ENCODE measurements around the gene DCAF6.

DCAF6 gene

DNA sequence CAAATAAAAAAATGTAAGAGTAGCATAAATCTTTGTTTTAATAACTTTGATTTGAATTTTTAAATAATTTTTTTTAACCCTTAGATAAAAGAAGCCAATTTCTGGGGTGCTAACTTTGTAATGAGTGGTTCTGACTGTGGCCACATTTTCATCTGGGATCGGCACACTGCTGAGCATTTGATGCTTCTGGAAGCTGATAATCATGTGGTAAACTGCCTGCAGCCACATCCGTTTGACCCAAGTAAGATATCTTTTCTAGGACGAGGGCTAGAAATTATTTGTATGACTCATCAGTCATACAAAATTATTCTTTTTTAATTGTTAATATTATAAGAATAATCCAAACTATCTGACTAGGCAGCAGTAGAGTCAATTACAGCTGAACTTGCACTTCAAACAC is 129.0 kb downstream of the DCAF6 start:
- Histone ChIP-seq H3K9me3 (no peaks in the 10 kb centered on the region), H3K4me2 (no peak overlapping the region), H3K36me3 (peaks cover 50% of the 10 kb centered on the region), H3K4me3 (no peak overlapping the region), H3K9ac (no peak overlapping the region), H3K27me3 (no peaks in the 10 kb centered on the region), H3K27ac (no peak overlapping the region), H4K20me1 (no peaks in the 10 kb centered on the region), H3K4me1 (no peaks in the 10 kb centered on the region)
- no peak for TF ChIP-seq Cebpa-rat (IDR thresholded peaks at IDR 0.05)

DNA sequence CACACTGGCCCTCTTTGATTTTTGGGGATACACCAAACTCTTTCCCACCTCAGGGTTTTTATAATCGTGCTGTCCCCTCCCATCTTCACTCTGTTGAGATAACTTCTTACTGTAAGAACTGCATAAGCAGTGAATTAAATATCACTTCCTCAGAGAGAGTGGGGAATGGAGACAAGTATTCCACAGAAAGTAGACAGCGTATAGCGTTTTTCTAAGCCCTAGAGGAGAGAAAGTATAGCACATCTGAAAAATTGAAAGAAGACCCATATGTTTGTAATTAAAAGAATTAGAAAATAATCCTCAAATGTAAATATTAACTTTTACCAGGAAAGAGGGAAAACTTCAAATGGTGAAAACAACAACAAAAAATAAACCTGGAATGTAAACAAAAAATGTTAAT is 132.9 kb downstream of the DCAF6 start:
- no peak overlapping the region for H3K4me2 ChIP-seq
- H3K27ac ChIP-seq, result no peak overlapping the region
- no peaks in the 10 kb centered on the region for H3K27me3 ChIP-seq
- H3K36me3 ChIP-seq, result peaks cover 81% of the 10 kb centered on the region
- no peaks in the 10 kb centered on the region for H3K4me1 ChIP-seq
- no peaks in the 10 kb centered on the region for H4K20me1 ChIP-seq
- H3K9me3 ChIP-seq, result no peaks in the 10 kb centered on the region
- no peak for TF ChIP-seq Cebpa-rat (IDR thresholded peaks at IDR 0.05)
- no peak overlapping the region for H3K4me3 ChIP-seq
- no peak overlapping the region for H3K9ac ChIP-seq

GRCh38 chr1:168079761-168080160 is 143.3 kb downstream of the DCAF6 start:
- no peaks in the 10 kb centered on the region for H3K9me3 ChIP-seq
- no peak overlapping the region for H3K4me3 ChIP-seq
- no peak overlapping the region for H3K4me2 ChIP-seq
- no peak overlapping the region for H3K27ac ChIP-seq
- H3K36me3 ChIP-seq, result peaks cover 28% of the 10 kb centered on the region
- no peaks in the 10 kb centered on the region for H4K20me1 ChIP-seq
- H3K9ac ChIP-seq, result no peak overlapping the region
- no peak for TF ChIP-seq Cebpa-rat (IDR thresholded peaks at IDR 0.05)
- no peaks in the 10 kb centered on the region for H3K27me3 ChIP-seq
- H3K4me1 ChIP-seq, result no peaks in the 10 kb centered on the region

DNA sequence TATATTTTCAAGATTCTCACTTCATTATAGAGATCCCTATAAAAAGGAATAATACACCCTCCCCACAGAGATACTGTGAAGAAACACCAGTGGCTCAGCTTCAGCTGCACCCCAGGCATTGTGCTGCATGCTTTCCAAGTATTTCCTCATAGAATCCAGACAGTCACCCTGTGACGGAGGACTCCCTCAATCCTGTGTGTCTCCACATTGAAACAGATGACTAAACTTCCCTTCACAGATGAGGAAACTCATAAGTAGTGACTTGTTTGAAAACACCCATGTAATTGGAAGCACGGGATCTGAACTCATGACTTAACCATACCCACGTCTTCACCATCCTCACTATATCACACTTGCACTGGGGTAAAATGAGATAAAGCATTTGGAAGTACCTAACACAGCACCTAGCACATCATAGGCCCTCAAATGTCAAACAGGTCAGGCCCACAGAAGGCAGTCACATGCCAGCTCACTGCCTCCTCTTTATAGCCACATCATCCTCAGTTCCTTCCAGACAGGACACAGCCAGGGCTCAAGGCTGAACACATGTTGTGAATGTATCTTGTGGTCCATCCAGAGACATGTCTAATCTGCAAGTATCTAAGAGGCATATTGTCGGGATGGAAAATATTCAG is 145.0 kb downstream of the DCAF6 start:
- H3K9ac ChIP-seq, result no peak overlapping the region
- no peak overlapping the region for H3K4me3 ChIP-seq
- H3K27ac ChIP-seq, result no peak overlapping the region
- no peaks in the 10 kb centered on the region for H3K9me3 ChIP-seq
- TF ChIP-seq Cebpa-rat (IDR thresholded peaks at IDR 0.05), result no peak
- no peaks in the 10 kb centered on the region for H3K4me1 ChIP-seq
- H3K4me2 ChIP-seq, result no peak overlapping the region
- H4K20me1 ChIP-seq, result no peaks in the 10 kb centered on the region
- peaks cover 17% of the 10 kb centered on the region for H3K36me3 ChIP-seq
- H3K27me3 ChIP-seq, result no peaks in the 10 kb centered on the region

DNA sequence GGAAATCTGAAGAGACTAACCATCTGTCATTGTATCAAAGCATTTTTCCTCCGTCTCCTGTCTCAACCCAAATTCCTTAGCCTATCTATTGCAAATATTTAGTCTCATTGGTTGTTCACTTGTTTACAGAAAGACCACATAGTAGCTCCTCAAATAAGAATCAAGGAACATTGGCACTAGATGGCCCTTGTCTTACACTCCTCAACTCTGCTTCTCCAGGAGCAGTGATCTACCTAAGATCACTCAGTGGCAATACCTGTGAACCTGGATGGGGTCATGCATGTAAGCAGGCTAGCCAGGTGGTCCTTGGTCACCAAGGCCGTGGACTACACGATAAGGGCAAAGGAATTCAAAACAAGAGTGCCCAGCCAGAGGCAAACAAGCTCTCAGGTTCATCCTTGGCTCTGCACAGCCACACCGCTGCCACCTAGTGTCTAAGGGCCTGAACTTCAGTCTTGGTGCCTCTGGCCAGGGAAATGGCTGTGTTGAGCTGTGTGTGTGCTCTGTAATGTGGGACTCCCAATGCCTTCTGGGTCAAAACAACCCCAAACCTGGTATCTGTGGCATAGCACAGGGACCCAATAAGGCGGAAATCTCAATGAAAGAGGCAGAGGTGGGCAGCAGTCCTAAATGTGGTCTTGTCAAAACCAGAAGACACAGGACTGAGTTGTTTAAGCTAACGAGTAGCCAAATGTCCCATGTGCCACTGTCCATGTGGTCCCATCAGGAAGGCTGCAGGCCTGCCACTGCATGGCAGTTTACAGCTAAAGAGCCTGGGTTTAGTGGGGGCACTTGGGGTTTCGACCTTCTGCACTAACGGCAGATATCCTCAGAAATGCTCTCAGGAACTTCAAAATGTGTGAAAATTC is 145.8 kb downstream of the DCAF6 start:
- no peaks in the 10 kb centered on the region for H3K4me1 ChIP-seq
- no peaks in the 10 kb centered on the region for H3K9me3 ChIP-seq
- H3K36me3 ChIP-seq, result peaks cover 10% of the 10 kb centered on the region
- H3K9ac ChIP-seq, result no peak overlapping the region
- H4K20me1 ChIP-seq, result no peaks in the 10 kb centered on the region
- TF ChIP-seq Cebpa-rat (IDR thresholded peaks at IDR 0.05), result no peak
- no peaks in the 10 kb centered on the region for H3K27me3 ChIP-seq
- H3K27ac ChIP-seq, result no peak overlapping the region
- no peak overlapping the region for H3K4me2 ChIP-seq
- no peak overlapping the region for H3K4me3 ChIP-seq

DNA sequence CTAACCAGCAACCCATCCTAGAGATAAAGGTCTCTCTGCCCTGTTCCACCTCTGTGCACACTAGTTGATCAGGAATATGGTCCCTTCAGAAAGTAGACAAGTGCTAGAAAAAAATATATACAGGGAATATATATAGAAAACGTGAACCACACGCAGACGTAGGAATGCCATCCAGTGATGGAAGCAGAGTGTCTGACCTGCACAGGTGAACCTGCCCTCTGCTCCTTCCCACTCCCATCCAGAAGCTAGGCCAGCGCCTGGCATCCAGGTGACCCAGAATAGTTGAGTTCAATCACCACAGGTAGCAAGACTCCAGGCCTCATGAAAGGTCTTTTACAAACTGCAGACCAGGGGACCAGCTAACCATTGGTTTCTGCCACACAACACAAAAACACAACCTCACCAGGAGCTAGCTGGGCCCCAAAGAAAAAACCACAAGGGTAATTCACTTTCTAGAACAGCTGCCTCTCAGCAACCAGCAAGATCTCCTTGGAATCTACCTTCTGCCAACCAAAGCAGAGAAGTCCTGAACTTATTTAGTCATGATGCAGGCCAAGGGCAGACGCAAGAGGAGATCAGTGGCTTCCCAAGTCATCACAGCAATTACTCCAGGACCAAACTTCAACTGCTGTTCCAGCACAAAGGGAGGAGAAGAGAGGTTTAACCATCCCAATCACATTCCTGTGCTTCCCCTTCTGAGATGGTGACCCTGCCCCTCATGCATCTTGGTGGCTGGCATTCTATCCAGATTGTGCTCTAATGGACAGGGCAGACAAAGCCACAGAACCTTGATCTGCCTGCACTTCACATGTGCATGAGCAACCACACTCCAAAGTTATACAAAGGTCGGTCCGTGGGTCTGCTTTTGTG is 147.2 kb downstream of the DCAF6 start:
- Histone ChIP-seq H3K27me3 (no peaks in the 10 kb centered on the region), H3K36me3 (no peaks in the 10 kb centered on the region), H3K9me3 (no peaks in the 10 kb centered on the region), H4K20me1 (no peaks in the 10 kb centered on the region), H3K27ac (no peak overlapping the region), H3K4me1 (no peaks in the 10 kb centered on the region), H3K4me3 (no peak overlapping the region), H3K9ac (no peak overlapping the region), H3K4me2 (no peak overlapping the region)
- no peak for TF ChIP-seq Cebpa-rat (IDR thresholded peaks at IDR 0.05)

DNA sequence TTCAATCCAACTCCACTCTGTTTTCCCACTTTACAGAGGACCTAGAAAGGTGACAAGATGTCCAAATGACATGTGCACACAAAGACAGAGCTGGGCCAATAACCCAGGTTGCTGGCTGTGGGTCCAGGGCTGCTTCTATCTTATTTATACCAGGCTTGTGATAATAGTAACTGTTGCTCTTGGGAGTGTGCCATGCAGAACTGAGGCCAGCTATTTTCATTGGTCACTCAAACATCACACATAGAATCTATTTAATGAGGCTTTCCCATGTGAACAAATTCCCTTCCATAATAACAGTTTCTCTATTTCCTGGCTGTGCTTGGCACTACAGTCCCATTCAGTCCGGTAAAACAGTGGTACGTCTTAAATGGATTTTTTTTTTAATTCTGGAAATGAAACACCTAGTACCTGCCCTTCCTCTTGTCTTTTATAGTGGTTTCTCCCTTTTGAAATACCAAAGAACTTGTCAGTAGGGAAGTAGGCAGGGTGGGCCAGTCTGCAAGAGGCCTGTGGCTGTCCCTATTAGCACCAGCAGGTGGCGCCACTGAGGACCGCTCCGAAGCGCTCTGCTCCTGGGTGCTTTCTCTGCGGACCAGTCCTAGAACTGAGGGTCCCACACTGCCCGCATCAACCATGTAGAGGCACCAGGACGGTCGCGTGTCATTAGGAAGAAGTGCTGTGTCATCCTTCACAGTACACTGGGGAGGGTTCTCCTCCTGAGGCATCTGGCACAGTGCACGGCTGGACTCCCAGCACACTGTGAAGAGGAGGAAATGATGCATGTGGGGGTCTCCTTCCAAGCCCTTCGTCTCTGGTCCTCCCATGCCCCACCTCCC is 148.1 kb downstream of the DCAF6 start:
- Histone ChIP-seq H3K4me2 (no peak overlapping the region), H3K4me3 (no peak overlapping the region), H3K27me3 (no peaks in the 10 kb centered on the region), H3K9me3 (no peaks in the 10 kb centered on the region), H4K20me1 (no peaks in the 10 kb centered on the region), H3K36me3 (no peaks in the 10 kb centered on the region), H3K27ac (no peak overlapping the region), H3K4me1 (no peaks in the 10 kb centered on the region), H3K9ac (no peak overlapping the region)
- no peak for TF ChIP-seq Cebpa-rat (IDR thresholded peaks at IDR 0.05)

DNA sequence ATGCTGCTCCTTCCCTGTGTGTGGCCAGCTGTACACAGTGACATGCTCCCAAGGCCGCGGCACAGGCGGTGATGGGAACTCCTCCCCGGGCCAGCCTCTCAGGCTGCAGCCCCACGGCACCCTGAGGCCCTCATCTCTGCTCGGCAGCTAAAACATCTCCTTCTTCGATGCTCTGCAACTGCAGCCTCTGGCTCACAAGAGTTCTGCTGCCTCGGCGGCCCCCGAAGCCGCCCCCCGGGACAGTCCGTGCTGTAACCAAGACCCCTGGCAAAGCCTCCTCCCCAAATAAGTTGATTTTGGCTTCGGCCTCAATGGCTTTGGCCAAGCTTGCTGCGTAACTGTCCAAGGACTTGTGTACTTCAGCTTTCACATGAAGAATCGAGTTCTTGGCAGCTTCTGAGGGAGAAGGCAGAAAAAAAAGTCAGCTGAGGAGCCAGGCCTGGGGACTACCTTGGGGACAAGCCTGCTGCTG is 149.0 kb downstream of the DCAF6 start:
- Histone ChIP-seq H3K4me3 (no peak overlapping the region), H3K36me3 (no peaks in the 10 kb centered on the region), H3K9ac (no peak overlapping the region), H4K20me1 (no peaks in the 10 kb centered on the region), H3K4me1 (no peaks in the 10 kb centered on the region), H3K27ac (no peak overlapping the region), H3K27me3 (no peaks in the 10 kb centered on the region), H3K4me2 (no peak overlapping the region), H3K9me3 (no peaks in the 10 kb centered on the region)
- TF ChIP-seq Cebpa-rat (IDR thresholded peaks at IDR 0.05), result no peak

- H3K36me3 ChIP-seq, result no peaks in the 10 kb centered on the region
These were observed 150.0 kb downstream of the DCAF6 start for GRCh38 chr1:168086438-168086837.

More at GRCh38 chr1:168086438-168086837, 150.0 kb downstream of the DCAF6 start:
- Histone ChIP-seq H3K4me3 (no peak overlapping the region), H3K4me1 (no peaks in the 10 kb centered on the region), H3K27me3 (no peaks in the 10 kb centered on the region), H3K9me3 (no peaks in the 10 kb centered on the region), H3K4me2 (no peak overlapping the region), H4K20me1 (no peaks in the 10 kb centered on the region), H3K9ac (no peak overlapping the region), H3K27ac (no peak overlapping the region)
- no peak for TF ChIP-seq Cebpa-rat (IDR thresholded peaks at IDR 0.05)
